ELF-1 (cell line): ENCODE measurements around the gene WWP2.
A peak's percentile ranks its signal among the peaks of the same experiment; 100 is the strongest.
"Not testable (repeated sequence)": the region's sequence is repeated elsewhere in the genome, so short reads cannot be mapped to it uniquely, and the experiment has no call there.

Experiments
- DNase-seq: peaks from one replicate; pipeline ENCODE4 v3.0.0-alpha.2; 2016; ENCODE audit warnings: low read depth, low spot score

Gene WWP2

DNA sequence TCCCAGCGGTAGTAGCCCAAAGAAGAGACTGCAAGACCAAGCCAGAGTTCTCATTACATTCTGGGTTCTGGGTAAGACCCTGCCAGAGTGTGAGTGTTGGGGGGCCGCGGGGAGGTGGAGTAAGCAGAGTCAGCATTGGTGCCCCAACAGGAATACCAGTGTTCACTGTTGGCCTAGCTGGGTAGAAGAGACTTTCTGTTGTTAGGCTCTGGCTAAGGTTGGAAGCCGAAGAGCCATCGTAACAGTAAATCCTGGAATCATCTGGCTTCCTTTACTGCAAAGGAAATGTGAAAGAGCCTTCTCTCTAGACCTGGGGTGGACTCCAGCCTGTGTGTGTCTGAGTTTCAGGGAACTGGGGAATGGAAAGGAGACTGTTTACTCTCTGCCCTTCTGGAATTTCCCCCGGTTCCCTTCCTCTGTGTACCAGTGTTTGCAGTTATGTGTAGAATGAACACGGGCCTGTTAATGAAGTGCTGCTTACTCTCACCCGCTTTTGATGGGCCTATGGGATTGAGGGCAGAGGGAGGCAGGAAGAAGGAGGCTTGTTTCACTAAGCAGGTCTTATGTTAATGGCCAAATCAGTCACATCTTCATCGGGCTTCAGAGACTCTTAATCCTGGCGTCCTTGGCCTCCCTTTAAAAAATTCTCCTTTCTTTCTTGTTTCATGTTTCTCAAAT is 68.5 kb downstream of the WWP2 start:
- no peak for DNase-seq

DNA sequence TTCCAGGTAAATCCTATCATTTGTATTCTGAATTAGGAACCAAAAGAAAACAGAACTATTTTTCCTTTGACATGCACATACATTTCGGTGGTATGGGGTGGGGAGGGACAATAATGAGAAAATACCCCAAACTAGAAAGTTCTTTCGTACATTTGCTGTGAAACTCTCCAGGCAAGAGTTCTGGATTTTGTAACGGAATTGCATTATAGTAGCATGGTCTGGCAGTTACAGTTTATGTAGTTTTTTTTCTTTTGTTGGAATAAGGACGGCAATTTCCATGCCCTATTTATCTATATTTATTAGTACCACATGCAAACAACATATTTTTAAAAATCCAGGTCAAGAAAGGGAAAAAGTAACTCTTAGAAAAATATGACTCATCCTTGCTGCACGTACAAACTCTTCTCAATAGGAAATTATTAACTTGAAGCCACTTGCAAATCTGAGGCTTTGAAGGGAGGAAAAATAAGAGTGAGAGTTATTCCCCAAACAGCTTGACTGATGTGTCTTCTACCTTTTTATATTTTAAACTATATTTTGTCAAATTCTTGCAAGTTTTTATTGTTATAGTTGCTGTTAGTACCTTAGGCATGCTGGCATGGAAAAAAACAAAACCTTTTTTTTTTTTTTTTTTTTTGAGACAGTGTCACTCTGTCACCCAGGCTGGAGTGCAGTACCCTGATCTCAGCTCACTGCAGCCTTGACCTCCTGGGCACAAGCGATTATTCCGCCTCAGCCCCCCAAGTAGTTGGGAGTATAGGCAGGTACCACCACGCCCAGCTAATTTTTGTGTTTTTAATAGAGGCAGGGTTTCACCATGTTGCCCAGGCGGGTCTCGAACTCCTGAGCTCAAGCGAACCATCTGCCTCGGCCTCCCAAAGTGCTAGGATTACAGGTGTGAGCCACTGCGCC is 69.3 kb downstream of the WWP2 start:
- no peak for DNase-seq

DNA sequence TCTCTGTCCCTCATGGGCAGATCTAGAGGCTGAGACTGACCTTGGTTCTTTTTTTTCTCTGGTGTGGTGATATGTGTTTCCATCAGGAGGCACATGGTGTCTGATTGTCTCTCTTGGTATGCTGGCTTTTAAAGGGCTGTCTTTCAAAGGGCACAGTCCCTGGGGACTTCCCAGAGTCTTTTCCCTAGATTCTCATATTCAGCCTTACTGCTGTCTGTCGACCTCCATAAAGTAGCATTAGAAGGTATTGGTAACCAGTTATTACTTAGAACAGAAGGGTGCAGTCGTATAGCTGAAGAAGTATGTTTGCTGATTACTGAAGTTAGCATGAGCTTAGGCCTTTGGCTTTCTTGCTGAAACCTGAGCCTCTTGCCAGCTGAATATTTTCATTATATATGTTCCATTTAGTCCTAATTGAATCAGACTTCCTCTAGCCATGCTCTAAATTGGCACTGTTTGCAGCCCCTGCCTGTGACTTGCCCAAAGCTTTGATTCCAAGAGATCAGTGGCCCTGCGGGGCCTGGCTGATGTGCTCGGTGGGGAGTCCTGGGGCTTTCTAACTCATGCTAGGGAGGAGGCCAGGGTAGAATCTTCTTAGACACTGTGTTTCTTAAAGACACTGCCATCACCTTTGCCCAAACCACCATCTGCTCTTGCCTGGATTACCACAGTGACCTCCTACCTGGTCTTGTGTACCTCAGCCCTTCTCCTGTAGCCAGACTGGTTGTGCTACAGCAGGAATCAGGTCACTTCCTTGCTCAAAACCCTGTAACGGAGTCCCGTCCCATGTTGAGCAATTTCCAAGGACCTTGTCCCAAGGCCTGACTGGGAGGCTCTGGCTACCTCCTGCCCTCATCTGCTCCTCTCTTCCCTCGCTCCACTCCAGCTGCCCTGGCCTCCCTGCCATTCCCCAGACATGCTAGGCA is 71.5 kb downstream of the WWP2 start:
- no peak for DNase-seq

DNA sequence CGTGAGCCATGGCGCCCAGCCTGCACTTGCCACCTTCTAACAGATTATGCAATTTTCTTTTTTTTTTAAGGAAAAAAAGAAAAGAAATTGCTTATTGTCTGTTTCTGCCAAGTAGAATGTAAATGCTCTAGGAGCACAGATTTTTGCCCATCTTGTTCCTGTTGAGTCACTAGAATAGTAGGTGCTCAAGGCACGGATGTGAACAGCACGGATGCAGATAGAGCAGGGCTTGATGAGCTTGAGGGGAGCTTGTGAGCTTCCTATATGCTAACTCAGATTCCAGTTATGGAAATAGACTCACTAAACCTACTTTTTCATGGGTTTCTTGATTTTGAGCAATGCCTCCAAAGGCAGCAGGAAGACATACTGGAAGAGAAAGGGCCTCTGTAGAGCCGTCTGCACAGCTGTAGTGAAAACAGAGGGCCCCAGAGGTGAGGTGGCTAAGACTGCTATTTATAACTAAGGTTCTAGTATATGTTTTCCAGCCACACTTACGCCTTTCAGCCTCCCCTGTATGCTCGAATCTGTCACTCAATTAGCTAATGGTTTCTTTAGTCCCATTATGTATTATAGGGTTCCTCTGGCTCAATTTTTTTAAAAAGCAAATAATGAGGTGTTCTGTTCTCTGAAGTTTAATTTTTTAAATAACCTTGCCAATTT is 72.8 kb downstream of the WWP2 start:
- DNase-seq: no peak

DNA sequence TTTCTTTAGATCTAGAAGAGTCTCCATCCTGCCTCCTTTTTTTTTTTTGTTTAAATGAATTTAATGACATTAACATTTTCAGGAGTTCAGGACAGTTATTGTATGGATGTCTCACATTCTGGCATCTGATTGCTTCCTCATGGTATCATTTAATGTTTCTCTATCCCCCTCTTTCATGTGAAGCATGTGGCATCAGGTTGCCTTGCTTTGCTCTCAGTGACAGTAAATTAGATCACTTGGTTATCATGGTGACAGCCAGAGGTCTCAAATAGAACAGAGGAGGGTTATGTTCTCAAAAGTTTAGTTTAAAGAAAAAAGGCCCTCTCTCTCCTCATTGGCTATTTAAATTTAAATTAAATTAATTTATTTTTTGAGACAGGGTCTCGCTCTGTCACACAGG is 74.1 kb downstream of the WWP2 start:
- no peak for DNase-seq

DNA sequence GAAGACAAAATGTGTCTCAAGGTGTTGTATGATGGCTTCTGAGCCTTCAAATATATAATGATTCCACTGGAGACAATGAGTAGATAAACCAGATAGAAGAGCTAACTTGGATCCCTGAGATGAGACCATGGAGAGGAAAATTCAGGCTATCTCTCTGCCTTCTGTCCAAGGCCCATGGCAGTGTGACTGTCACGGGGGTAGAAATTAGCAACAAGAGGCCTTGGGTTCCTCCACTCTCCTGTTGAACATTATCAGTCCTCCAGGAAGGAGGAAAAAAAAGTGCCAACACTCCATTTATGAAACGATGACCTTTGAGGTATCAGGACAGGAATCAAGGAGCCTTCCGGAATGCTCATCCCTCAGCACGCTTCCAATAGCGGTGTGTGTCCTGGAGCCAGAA is 75.2 kb downstream of the WWP2 start:
- DNase-seq: no peak

DNA sequence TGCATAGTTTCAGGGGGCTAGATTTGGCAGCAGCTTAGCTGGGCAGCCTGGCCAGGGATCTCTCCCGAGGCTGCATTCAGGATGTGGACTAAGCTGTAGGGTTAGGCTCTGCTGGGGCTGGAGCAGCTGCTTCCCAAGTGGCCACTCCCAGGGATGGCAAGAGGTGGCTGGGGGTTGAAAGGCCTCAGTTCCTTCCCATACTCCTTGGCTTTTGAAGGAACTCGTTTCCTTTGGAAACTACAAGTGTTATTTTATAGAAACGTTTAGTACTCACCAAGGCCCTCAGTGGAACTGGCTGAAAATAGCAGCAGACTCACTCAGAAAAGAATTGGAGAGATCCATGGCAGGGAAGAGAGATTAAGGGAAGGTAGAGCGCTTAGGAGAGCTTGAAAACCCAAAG is 76.4 kb downstream of the WWP2 start:
- DNase-seq: no peak

DNA sequence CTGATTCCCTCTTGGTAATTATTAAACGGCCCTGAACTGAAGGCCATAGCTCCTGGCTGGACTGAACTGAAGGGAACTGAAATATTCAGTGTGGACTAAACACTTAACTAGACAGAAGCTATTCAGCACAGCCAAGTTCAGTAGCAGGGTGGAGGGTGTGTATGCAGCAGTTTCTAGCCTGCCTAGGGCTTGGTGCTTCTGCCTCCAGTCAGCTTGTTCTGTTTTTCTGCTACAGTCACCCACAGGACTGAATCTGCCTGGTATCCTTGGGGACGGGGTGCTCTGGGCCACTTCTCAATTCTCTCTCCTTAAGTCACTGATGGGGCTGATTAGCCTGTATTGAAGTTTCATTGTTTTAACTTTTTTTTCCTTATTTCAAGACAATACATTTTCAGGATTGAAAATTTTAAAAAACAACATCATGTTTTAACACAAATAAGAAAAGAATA is 77.1 kb downstream of the WWP2 start:
- no peak for DNase-seq

DNA sequence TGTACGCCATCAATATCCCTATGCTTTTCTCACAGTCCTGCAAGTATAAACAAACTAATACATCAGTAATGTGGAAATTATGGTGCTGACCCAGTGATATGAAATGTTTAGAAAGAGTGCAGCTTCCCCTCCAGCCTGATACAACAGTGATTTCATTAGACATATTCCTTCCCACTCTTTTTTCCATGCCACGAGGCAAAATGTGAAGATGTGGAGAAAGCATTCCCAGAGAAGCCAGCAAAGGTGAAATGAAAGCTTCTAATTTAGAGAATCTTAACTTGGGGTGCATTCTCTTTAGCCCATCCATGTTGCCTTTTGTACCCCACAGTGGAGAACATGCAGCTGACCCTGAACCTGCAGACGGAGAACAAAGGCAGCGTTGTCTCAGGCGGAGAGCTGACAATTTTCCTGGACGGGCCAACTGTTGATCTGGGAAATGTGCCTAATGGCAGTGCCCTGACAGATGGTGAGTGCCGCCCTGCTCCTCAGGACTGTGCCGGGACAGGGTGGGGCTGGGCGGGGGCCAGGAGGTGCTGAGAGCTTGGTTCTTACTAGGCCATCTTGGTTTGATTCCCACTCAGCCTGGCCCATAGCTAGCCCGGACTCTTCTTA is 77.8 kb downstream of the WWP2 start:
- DNase-seq: no peak

DNA sequence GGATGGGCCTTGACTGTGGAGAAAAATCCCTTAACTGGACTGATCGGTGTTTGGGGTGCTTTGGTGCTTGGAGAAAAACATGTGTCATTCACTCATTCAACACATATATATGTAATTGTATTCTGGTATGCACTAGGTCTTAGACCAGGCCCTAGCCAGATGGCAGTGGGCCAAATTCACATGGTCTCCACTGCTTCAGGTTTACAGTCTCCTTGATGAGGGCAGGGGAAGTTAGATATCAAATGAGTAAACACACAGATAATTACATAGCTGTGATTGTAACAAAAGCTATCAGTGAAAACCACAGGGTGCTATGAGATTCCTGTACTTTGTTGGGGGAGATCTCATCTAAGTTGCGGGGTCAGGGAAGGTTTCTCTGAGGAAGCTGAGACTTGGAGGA is 78.8 kb downstream of the WWP2 start:
- DNase-seq: no peak

DNA sequence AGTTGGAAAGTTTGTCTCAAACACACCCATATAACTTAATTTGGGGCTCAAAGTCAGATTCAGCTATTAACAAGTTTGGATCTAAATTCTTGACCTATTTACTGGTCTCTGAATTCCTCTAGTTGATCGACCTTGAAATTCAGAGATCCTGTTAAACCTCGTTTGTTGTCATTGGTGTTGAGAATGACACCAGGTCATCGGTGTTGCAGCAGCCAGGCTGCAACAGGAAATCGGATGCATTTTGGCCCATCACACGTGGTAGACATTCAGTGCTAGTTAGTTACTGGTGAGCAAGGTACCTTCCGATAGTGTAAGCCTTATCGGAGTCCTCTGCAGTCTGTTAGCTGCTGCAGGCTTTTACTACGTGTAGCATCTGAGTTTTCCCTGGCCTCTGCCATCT is 82.3 kb downstream of the WWP2 start:
- DNase-seq: no peak

DNA sequence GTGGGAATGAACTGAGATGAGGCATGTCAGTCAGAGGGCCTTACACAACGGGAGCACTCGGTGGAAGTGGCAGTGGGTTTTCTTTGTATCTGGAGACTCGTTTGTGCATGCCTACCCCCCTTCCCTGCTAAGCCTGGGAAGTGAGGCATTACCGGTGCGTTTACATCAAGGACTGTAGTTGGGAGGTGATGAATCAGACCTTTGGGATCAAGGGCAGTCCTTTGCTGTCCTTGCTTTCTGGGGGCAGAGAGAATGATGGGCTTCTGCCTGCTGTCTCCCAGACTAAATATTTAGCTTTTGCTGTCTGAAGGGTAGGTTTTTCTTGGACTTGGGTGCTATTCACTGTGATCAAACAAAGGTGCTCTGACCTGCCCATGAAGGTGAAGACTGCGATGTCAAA is 83.0 kb downstream of the WWP2 start:
- no peak for DNase-seq

DNA sequence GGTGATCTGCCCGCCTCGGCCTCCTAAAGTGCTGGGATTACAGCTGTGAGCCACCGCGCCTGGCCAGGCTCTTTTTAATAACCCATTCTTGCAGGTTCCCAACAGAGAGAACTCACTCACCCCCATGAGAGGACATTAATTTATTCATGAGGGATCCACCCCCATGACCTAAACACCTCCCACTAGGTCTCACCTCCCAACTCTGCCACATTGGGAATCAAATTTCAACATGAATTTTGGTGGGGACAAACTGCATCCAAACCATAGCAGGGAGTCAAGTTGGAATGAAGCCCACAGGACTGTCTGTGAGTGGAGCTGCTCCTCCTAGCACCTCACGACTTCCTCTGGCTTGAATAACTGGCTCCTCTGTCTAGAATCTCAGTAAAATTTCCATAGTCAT is 85.5 kb downstream of the WWP2 start:
- no peak for DNase-seq

DNA sequence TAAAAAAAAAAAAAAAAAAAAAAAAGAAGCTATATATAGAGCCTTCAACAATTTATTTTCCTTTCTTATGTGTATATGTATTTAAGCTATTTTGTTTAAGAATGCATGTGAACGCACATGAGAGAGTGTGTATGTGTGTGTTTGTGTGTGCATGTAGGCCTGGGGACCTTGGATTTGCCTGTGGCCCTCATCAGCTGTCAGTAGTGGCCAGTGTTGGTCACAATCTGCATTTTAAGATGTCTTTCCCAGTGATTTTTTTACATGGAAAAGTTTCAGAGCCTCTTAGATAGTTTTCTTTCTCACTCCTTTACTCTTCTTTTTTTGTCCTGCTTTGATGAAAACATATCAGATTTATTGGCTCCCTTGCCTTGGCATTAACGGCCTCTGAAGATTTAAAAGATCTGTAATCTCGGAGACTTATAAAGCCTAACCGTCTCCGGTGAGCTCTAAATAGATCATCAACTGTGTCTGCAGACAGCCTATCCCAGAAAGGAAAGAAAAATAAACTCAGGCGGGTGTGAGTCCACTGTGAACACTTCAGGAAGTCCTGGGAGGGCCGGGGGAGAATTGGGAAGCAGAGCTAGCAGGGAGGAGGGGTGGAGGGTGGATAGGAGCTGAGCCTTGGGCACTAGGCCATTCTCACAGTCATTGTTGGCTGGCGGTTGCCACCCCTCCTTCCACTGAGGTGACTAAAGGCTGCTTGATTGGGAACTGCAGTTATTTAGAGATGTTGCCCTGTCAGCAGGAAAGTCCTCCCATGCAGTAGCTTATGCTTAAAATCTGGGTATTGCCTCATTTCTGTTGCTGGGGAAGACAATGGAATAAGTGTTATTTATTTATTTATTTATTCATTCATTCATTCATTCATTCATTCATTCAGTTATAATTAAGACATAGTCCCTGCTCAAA is 86.8 kb downstream of the WWP2 start:
- no peak for DNase-seq

DNA sequence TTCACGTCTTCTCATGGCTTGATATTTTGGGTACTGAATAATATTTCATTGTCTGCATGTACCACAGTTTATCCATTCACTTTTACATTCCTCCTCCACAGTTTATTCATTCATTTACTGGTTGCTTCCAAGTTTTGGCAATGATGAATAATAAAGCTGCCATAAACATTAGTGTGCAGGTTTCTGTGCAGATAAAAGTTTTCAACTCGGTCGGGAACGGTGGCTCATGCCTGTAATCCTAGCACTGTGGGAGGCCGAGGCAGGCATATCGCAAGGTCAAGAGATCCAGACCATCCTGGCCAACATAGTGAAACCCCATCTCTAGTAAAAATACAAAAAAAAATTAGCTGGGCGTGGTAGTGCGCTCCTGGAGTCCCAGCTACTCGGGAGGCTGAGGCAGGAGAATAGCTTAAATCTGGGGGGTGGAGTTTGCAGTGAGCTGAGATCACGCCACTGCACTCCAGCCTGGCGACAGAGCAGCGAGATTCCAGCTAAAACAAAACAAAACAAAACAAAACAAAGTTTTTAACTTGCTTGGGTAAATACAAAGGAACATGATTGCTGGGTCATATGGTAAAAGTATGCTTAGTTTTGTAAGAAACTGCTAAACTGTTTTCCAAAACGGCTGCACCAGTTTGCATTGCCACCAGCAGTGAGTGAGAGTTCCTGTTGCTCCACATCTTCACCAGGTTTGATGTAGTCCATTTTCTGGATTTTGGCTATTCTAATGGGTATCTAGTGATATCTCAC is 89.5 kb downstream of the WWP2 start:
- DNase-seq: no peak

DNA sequence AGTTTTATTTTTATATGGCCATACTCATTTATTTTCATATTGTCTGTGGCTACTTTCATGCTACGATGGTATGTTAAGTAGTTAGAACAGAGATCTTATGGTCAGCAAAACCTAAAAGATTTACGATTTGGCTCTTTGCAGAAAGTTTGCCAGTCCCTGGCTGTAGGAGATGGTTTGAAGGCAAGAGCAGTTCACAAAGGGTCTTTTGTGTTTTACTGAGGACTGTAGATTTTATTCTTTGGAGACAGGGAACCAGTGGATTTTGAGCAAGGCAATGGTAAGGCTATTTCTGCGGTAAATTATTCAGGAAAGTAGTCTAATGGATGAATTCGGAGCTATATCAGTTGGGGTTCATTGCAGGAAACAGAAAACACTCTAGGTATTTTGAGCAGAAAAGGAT is 90.7 kb downstream of the WWP2 start:
- DNase-seq: no peak

DNA sequence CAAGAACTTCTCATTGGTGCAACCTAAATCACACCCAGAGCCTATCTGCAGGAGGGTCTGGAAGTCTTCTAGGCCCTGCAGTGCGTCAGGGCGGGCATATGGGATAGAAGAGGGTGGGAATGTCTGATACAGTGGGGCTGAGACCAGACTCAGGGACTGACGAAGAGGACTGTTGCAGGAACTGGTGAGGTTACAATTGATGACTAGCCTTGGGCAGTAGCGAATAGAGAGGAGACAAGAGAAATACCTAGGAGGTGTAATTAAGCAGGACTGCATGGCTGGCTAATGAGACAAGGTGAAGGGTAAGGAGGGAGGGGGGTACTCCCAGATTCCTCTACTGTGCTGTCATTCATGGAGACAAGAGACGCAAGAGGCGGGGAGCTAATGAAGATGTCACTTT is 91.3 kb downstream of the WWP2 start:
- peak; percentile 81 for DNase-seq

DNA sequence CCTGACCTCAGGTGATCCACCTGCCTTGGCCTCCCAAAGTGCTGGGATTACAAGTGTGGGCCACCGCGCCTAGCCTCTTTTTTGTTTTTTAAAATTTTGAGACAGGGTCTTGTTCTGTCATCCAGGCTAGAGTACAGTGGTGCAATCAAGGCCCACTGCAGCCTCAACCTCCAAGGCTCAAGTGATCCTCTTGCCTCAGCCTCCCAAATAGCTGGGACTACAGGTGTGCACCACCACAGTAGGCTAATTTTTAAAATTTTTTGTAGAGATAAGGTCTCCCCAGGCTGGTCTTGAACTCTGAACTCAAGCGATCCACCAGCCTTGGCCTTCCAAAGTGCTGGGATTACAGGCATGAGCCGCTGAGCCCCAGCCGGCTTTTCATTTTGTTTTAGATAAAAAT is 92.6 kb downstream of the WWP2 start:
- DNase-seq: not testable (repeated sequence)

DNA sequence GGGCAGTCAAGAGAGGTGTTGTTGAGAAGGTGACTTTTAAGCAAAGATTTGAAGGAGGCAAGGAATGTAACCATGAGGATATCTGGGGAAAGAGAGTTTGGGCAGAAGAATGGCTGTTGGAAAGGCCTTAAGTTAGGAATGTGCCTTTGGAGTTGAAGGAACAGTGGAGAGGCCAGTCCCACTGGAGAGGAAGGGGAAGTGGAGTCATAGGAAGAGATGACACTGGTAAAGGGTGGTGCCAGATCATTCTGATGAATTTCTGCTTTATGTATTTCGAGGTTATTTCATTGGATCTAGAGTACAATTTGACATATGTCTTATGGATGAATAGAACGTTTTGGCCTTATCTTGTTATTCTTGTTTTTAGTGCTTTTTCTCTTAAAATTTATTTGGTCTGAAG is 93.5 kb downstream of the WWP2 start:
- no peak for DNase-seq
